Peyer's patch (tissue), 4 donors: ENCODE measurements around the gene HSF4. TPM values are rescaled to one million over a fixed set of nuclear protein-coding genes. Genes with fewer than 3 reads are reported as not detected.

Source experiments
- DNase-seq, 3 donors: peaks; one replicate each; pipeline ENCODE4 v3.0.0-alpha.2; 2017 to 2019
- H3K27ac ChIP-seq, 4 donors: fragments of 200-600 bp; sonication (generic); one replicate each; pipeline ENCODE4 v1.5.1; 2016 to 2019
- H3K27me3 ChIP-seq, 2 donors: fragments of 200-600 bp; sonication (generic); one replicate each; pipeline ENCODE4 v1.5.1; 2019
- H3K36me3 ChIP-seq, 3 donors: fragments of 200-600 bp; sonication (generic); one replicate each; pipeline ENCODE4 v1.5.1; 2016 to 2019
- H3K4me1 ChIP-seq, 4 donors: fragments of 200-600 bp; sonication (generic); one replicate each; pipeline ENCODE4 v1.5.1; 2016 to 2019
- H3K4me3 ChIP-seq, 4 donors: fragments of 200-600 bp; sonication (generic); 1 replicate in 3 of 4; 2 replicates in 1 of 4; pipeline ENCODE4 v1.5.1; 2016 to 2019; ENCODE audit warnings: mild to moderate bottlenecking in 1 of 4
- H3K9me3 ChIP-seq, 4 donors: fragments of 200-600 bp; sonication (generic); one replicate each; pipeline ENCODE4 v1.5.1; 2016 to 2019; ENCODE audit warnings: mild to moderate bottlenecking in 1 of 4
- CTCF ChIP-seq, 6 experiments: fragments of 450-650 bp in 4 of 6; fragments of 200-600 bp in 2 of 6; sonication (generic) in 1 of 6; IDR thresholded peaks; one replicate each; pipeline ENCODE4 v1.5.1; 2017 to 2019; ENCODE audit warnings: antibody characterized with exemption in 6 of 6, mild to moderate bottlenecking in 3 of 6, moderate library complexity in 1 of 6
- POLR2A ChIP-seq, 2 donors: fragments of 450-650 bp; IDR thresholded peaks; one replicate each; pipeline ENCODE4 v1.5.1; 2017; ENCODE audit warnings: antibody characterized with exemption in 2 of 2, mild to moderate bottlenecking in 2 of 2, moderate library complexity in 2 of 2
- total RNA-seq, 4 donors: library from RNA; depleted of rRNA; stranded (reverse); fragments of >200 nt; gene quantifications; one replicate each; pipeline ENCODE4 v1.1.0, GENCODE V29; 2016

The HSF4 gene
- total RNA-seq, 4 donors from 2014 or later, result 15.6 to 140 (median 69.8) TPM

GRCh38 chr16:67197704-67198103 lies 33.2 kb downstream of the HSF4 start:
- peak overlapping the region in 2 of 4 donors; percentile 80 to 98 for H3K27ac ChIP-seq

GRCh38 chr16:67198238-67198734 lies 33.7 kb downstream of the HSF4 start:
- peak in 2 of 3 donors; percentile 73 to 79 for DNase-seq
- H3K36me3 ChIP-seq, result peaks cover 0 to 76% (median 0%) of the 10 kb centered on the region in 3 donors
- peak overlapping the region in 1 of 4 donors; percentile 11 for H3K4me3 ChIP-seq
- no peaks in the 10 kb centered on the region for H3K9me3 ChIP-seq
- H3K4me1 ChIP-seq, result peaks cover 0 to 35% (median 6%) of the 10 kb centered on the region in 4 donors
- no peaks in the 10 kb centered on the region for H3K27me3 ChIP-seq
- peak in 4 of 6 experiments; percentile 55 to 97 (median 88) for TF ChIP-seq CTCF (IDR thresholded peaks at IDR 0.05)
- TF ChIP-seq POLR2A (IDR thresholded peaks at IDR 0.05), result no peak
- peak overlapping the region in 3 of 4 donors; percentile 80 to 98 (median 92) for H3K27ac ChIP-seq

More at GRCh38 chr16:67197704-67198103, 33.2 kb downstream of the HSF4 start:
- Histone ChIP-seq H3K4me3 (no peak overlapping the region), H3K4me1 (peaks cover 0 to 41% (median 12%) of the 10 kb centered on the region in 4 donors), H3K36me3 (peaks cover 0 to 70% (median 0%) of the 10 kb centered on the region in 3 donors), H3K27me3 (no peaks in the 10 kb centered on the region), H3K9me3 (no peaks in the 10 kb centered on the region)
- DNase-seq, result no peak
- no peak for TF ChIP-seq CTCF (IDR thresholded peaks at IDR 0.05)
- TF ChIP-seq POLR2A (IDR thresholded peaks at IDR 0.05), result no peak

GRCh38 chr16:67199011-67199807 lies 34.7 kb downstream of the HSF4 start, which contains the start of gene ELMO3:
TSS of gene ELMO3 (plus strand) at chr16:67199131. CDS start at chr16:67199327, 196 bp downstream.
- no peaks in the 10 kb centered on the region for H3K9me3 ChIP-seq
- H3K4me1 ChIP-seq, result peaks cover 0 to 26% (median 0%) of the 10 kb centered on the region in 4 donors
- TF ChIP-seq CTCF (IDR thresholded peaks at IDR 0.05) (peak in 4 of 6 experiments; percentile 26 to 77 (median 66)), POLR2A (IDR thresholded peaks at IDR 0.05) (peak; percentile 85 to 93)
- H3K4me3 ChIP-seq, result peak within 1 kb of the TSS; percentile 3 to 68 (median 46)
- DNase-seq, result peak in 2 of 3 donors; percentile 87 to 91
- no peaks in the 10 kb centered on the region for H3K27me3 ChIP-seq
- peaks cover 0 to 82% (median 0%) of the 10 kb centered on the region in 3 donors for H3K36me3 ChIP-seq
- peak within 1 kb of the TSS in 3 of 4 donors; percentile 80 to 98 (median 92) for H3K27ac ChIP-seq

GRCh38 chr16:67199808-67200198 lies 35.3 kb downstream of the HSF4 start:
- H3K4me1 ChIP-seq, result peaks cover 0 to 26% (median 0%) of the 10 kb centered on the region in 4 donors
- TF ChIP-seq POLR2A (IDR thresholded peaks at IDR 0.05), result peak in 1 of 2 donors; percentile 7
- no peak for TF ChIP-seq CTCF (IDR thresholded peaks at IDR 0.05)
- peaks cover 0 to 76% (median 0%) of the 10 kb centered on the region in 3 donors for H3K36me3 ChIP-seq
- peak overlapping the region in 3 of 4 donors; percentile 80 to 98 (median 92) for H3K27ac ChIP-seq
- H3K9me3 ChIP-seq, result no peaks in the 10 kb centered on the region
- DNase-seq, result peak in 2 of 3 donors; percentile 62 to 71
- peak overlapping the region in 3 of 4 donors; percentile 25 to 68 (median 66) for H3K4me3 ChIP-seq
- H3K27me3 ChIP-seq, result no peaks in the 10 kb centered on the region

GRCh38 chr16:67200491-67200890 lies 35.9 kb downstream of the HSF4 start:
- TF ChIP-seq POLR2A (IDR thresholded peaks at IDR 0.05), result no peak
- TF ChIP-seq CTCF (IDR thresholded peaks at IDR 0.05), result no peak
- H3K27ac ChIP-seq, result peak overlapping the region in 1 of 4 donors; percentile 98
- H3K27me3 ChIP-seq, result no peaks in the 10 kb centered on the region
- no peaks in the 10 kb centered on the region for H3K9me3 ChIP-seq
- peak overlapping the region in 1 of 4 donors; percentile 68 for H3K4me3 ChIP-seq
- peaks cover 0 to 26% (median 0%) of the 10 kb centered on the region in 4 donors for H3K4me1 ChIP-seq
- DNase-seq, result no peak
- H3K36me3 ChIP-seq, result peaks cover 0 to 69% (median 0%) of the 10 kb centered on the region in 3 donors
